ENCODE measurements around the gene MTHFD1L. TPM values are rescaled to one million over a fixed set of nuclear protein-coding genes. Genes with fewer than 3 reads are reported as not detected.

MTHFD1L gene
- total RNA-seq, 2 donors from 2014 or later: 4.1 to 12.2 TPM

DNA sequence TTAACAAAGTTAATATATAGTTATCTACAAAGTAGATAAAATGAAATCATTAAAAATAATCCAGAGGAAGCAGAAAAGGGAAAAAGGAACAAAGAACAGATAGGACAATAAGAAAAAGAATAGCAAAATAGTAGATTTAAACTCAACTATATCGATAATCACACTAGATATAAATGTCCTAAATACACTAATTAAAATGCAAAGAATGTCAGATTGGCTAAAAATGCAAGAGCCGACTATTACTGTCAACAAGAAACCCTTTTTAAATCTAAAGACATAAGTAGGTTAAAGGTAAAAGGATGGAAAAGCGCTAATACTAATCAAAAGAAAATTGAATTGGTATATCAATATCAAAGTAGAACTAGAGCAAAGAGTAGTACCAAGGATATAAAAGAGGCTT lies 209.5 kb downstream of the MTHFD1L start:
- no peaks in the 10 kb centered on the region for H3K9me3 ChIP-seq
- no peaks in the 10 kb centered on the region for H3K27me3 ChIP-seq
- H3K27ac ChIP-seq: no peak overlapping the region
- peaks cover 0 to 9% of the 10 kb centered on the region in 2 donors for H3K4me1 ChIP-seq
- TF ChIP-seq, protein P1, sequence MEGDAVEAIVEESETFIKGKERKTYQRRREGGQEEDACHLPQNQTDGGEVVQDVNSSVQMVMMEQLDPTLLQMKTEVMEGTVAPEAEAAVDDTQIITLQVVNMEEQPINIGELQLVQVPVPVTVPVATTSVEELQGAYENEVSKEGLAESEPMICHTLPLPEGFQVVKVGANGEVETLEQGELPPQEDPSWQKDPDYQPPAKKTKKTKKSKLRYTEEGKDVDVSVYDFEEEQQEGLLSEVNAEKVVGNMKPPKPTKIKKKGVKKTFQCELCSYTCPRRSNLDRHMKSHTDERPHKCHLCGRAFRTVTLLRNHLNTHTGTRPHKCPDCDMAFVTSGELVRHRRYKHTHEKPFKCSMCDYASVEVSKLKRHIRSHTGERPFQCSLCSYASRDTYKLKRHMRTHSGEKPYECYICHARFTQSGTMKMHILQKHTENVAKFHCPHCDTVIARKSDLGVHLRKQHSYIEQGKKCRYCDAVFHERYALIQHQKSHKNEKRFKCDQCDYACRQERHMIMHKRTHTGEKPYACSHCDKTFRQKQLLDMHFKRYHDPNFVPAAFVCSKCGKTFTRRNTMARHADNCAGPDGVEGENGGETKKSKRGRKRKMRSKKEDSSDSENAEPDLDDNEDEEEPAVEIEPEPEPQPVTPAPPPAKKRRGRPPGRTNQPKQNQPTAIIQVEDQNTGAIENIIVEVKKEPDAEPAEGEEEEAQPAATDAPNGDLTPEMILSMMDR (IDR thresholded peaks at IDR 0.05): no peak
- no peaks in the 10 kb centered on the region for H3K36me3 ChIP-seq
- H3K4me3 ChIP-seq: no peak overlapping the region
- no peak for DNase-seq (ENCODE audit: low spot score)

DNA sequence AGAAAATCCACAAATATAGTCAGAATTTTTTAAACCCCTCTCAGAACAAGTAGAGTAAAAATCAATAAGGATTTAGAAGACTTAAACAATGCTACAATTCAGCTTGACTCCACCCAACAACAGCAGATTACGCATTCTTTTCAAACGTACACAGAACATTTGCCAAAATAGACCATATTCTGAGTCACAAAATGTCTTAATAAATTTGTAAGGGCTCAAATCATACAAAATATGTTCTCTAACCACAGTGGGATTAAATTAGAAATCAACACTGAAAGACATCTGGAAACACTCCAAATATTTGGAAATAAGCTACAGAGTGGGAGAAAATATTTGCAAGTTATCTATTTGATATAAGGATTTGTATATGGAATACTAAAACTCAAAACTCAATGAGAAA lies 210.0 kb downstream of the MTHFD1L start:
- Histone ChIP-seq H3K27me3 (no peaks in the 10 kb centered on the region), H3K27ac (no peak overlapping the region), H3K36me3 (no peaks in the 10 kb centered on the region), H3K4me1 (peaks cover 0 to 9% of the 10 kb centered on the region in 2 donors), H3K9me3 (no peaks in the 10 kb centered on the region), H3K4me3 (no peak overlapping the region)
- DNase-seq (ENCODE audit: low spot score): no peak
- TF ChIP-seq, protein P1 (IDR thresholded peaks at IDR 0.05): no peak

DNA sequence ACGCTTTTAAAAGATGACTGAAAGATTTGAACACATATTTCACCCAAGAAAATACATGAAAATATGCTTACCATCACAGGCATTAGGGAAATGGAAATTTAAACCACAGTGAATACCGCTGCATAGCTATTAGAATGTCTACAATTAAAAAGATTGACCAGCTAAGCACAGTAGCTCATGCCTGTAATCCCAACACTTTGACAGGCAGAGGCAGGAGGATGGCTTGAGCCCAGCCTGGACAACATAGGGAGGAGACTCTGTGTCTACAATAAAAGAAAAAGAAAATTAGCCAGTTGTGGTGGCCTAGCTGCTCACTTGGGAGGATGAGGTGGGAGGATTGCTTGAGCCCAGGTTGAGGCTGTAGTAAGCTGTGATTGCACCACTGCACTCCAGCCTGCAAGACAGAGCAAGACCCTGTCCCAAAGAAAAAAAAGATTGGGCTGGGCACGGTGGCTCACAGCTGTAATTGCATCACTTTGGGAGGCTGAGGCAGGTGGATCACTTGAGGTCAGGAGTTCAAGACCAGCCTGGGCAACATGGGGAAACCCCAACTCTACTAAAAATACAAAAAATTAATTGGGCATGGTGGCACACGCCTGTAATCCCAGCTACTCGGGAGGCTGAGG lies 210.5 kb downstream of the MTHFD1L start:
- no peak overlapping the region for H3K27ac ChIP-seq
- no peaks in the 10 kb centered on the region for H3K9me3 ChIP-seq
- no peaks in the 10 kb centered on the region for H3K27me3 ChIP-seq
- TF ChIP-seq, protein P1 (IDR thresholded peaks at IDR 0.05): no peak
- no peaks in the 10 kb centered on the region for H3K36me3 ChIP-seq
- no peak overlapping the region for H3K4me3 ChIP-seq
- H3K4me1 ChIP-seq: peaks cover 0 to 4% of the 10 kb centered on the region in 2 donors
- DNase-seq (ENCODE audit: low spot score): peak; percentile 53

DNA sequence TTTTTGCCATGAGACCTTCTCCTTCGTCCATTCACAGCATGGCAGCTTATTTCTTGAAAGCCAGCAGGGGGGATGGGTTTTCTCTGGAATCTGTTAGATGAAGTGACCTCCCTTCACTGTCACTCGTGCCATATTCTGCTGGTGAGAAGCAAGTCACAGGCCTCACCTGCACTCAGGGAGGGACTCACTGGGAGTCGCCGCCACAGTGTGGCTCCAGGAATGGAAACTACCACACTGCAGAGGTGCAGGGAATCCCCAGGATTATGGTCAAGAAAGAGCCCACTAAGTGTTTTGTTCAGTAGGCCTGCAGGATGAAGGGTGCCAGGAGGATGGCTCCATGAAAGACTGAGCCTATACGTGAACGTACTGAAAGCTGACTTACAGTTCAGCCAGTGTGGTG lies 213.2 kb downstream of the MTHFD1L start:
- DNase-seq (ENCODE audit: low spot score): peak; percentile 42
- no peak overlapping the region for H3K27ac ChIP-seq
- TF ChIP-seq, protein P1 (IDR thresholded peaks at IDR 0.05): no peak
- no peaks in the 10 kb centered on the region for H3K36me3 ChIP-seq
- H3K9me3 ChIP-seq: no peaks in the 10 kb centered on the region
- no peaks in the 10 kb centered on the region for H3K4me1 ChIP-seq
- H3K27me3 ChIP-seq: no peaks in the 10 kb centered on the region
- no peak overlapping the region for H3K4me3 ChIP-seq

DNA sequence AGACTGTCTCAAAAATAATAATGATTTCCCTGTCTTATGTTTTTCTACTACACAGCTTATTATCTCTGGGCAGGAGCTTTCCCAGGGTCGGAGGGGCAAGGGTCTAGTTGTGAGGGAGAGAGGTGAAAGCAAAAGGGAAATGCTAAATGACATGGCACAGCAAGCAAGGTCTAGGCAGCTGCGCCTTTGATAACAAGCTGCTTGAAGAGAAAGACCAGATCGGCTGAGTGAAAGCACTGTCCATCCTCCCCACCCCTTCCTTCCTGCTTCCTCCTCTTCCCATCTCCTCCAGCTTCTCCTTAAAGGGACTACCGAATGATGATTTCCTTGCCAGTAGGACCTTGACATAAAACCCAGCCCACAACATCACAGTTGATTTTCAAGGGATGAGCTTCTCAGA lies 216.2 kb downstream of the MTHFD1L start:
- Histone ChIP-seq H3K4me3 (no peak overlapping the region), H3K9me3 (no peaks in the 10 kb centered on the region), H3K4me1 (no peaks in the 10 kb centered on the region), H3K27ac (no peak overlapping the region), H3K27me3 (no peaks in the 10 kb centered on the region), H3K36me3 (no peaks in the 10 kb centered on the region)
- TF ChIP-seq, protein P1 (IDR thresholded peaks at IDR 0.05): no peak
- DNase-seq (ENCODE audit: low spot score): peak; percentile 43

GRCh38 chr6:151082079-151082478 lies 216.6 kb downstream of the MTHFD1L start:
- H3K36me3 ChIP-seq: no peaks in the 10 kb centered on the region
- TF ChIP-seq, protein P1 (IDR thresholded peaks at IDR 0.05): no peak
- no peaks in the 10 kb centered on the region for H3K9me3 ChIP-seq
- DNase-seq (ENCODE audit: low spot score): no peak
- H3K27me3 ChIP-seq: no peaks in the 10 kb centered on the region
- no peak overlapping the region for H3K27ac ChIP-seq
- no peak overlapping the region for H3K4me3 ChIP-seq
- no peaks in the 10 kb centered on the region for H3K4me1 ChIP-seq

All from right atrium auricular region (tissue), 2 donors.